SU-DHL-6 (cell line): ENCODE data around the gene TRAF3IP1.

ENCODE experiments used
- H2AFZ ChIP-seq: fragments of 200-600 bp; sonication (generic); 2 replicates; pipeline ENCODE4 v1.6.1; 2014; ENCODE audit warnings: low read depth, mild to moderate bottlenecking, moderate library complexity, mixed read lengths, antibody characterized with exemption, low read length; ENCODE audit not compliant: severe bottlenecking
- H3F3A ChIP-seq: fragments of 200-600 bp; shearing (Covaris generic); 2 replicates; pipeline ENCODE4 v1.6.0; 2016; ENCODE audit warnings: antibody characterized with exemption, mild to moderate bottlenecking; ENCODE audit not compliant: insufficient read depth
- H3K27ac ChIP-seq: fragments of 200-600 bp; sonication (generic); 2 replicates; pipeline ENCODE4 v1.5.1; 2016; ENCODE audit warnings: low read depth, mild to moderate bottlenecking, low read length, moderate library complexity, mixed read lengths
- H3K27me3 ChIP-seq: fragments of 200-600 bp; sonication (generic), shearing (Covaris generic); 2 replicates; pipeline ENCODE4 v1.6.0; 2014; ENCODE audit warnings: mild to moderate bottlenecking, low read length
- H3K36me3 ChIP-seq: fragments of 200-600 bp; sonication (generic); 2 replicates; pipeline ENCODE4 v1.6.1; 2014; ENCODE audit warnings: mild to moderate bottlenecking, low read length, mixed read lengths
- H3K4me2 ChIP-seq: fragments of 300-600, 200-600 bp; shearing (Covaris generic), sonication (generic); 2 replicates; pipeline ENCODE4 v1.6.0; 2014; ENCODE audit warnings: low read length, low read depth, mild to moderate bottlenecking; ENCODE audit not compliant: poor library complexity, severe bottlenecking
- H3K4me3 ChIP-seq: fragments of 200-600 bp; sonication (generic); 2 replicates; pipeline ENCODE4 v1.5.1; 2014; ENCODE audit warnings: antibody characterized with exemption, low read length, mild to moderate bottlenecking, mixed read lengths; ENCODE audit not compliant: insufficient read depth, poor library complexity, severe bottlenecking
- H3K79me2 ChIP-seq: fragments of 200-600 bp; sonication (generic); 2 replicates; pipeline ENCODE4 v1.6.1; 2014; ENCODE audit warnings: mild to moderate bottlenecking, low read length, moderate library complexity; ENCODE audit not compliant: insufficient read depth
- H3K9ac ChIP-seq: fragments of 200-600 bp; sonication (generic); 2 replicates; pipeline ENCODE4 v1.7.0; 2014; ENCODE audit warnings: mild to moderate bottlenecking, low read length
- H3K9me2 ChIP-seq: fragments of 200-600 bp; sonication (generic); replicated peaks from 2 replicates; pipeline ENCODE4 v1.6.1; 2014; ENCODE audit warnings: low read length; ENCODE audit not compliant: insufficient read depth
- H3K9me3 ChIP-seq: fragments of 200-600 bp; sonication (generic); 2 replicates; pipeline ENCODE4 v1.6.1; 2014; ENCODE audit warnings: low read length, mixed read lengths; ENCODE audit not compliant: insufficient read depth
- H4K20me1 ChIP-seq: fragments of 200-600 bp; sonication (generic); 2 replicates; pipeline ENCODE4 v1.6.1; 2014; ENCODE audit warnings: low read depth, mild to moderate bottlenecking, antibody characterized with exemption, low read length, moderate library complexity, mixed read lengths
- EZH2phosphoT487 ChIP-seq: fragments of 200-600 bp; sonication (generic), shearing (Covaris generic); conservative IDR thresholded peaks from 2 replicates; pipeline ENCODE4 v1.6.1; 2018; ENCODE audit warnings: mild to moderate bottlenecking, antibody characterized with exemption, low read length, moderate library complexity, mixed read lengths
- TF ChIP-seq, protein P1 (sequence below): fragments of 200-600 bp; sonication (generic); IDR thresholded peaks from one replicate; pipeline ENCODE4 v1.5.1; 2017; ENCODE audit warnings: antibody characterized with exemption, mild to moderate bottlenecking, low read length, moderate library complexity; ENCODE audit not compliant: insufficient read depth, poor library complexity, severe bottlenecking

TRAF3IP1 gene

DNA sequence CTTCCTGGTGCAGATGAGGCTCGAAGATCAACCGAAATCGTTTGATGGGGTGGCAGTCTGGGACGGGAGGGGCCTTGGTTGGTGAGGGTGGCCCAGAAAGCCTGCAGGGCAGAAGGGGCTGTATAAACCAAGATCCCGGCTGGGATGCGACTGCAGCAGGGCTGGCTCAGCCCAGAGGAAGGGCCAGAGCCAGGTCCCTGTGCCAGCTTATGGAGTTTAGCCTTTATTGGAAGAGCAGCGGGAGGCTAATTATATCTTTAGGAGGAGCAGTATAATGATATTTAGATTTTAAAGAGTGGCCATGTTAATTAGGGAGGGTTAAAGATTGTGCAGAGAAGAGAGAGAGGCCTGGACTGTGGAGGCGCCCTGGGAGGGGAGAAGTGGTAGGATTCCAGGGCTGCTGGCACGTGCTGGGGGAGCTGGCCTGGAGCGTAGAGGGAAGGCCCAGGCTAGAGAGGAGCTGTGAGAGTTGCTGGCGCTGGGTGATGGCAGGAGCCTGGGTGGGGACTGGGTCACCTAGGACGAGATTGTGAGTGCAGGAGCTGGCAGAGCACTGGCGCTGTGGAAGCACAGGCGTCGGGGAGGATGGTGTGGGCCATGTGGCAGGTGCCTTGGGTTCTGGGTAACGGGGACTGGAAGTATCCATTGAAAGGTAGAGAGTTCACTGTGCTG lies 25.1 kb downstream of the TRAF3IP1 start:
- H3K27ac ChIP-seq = no peak overlapping the region
- H3K9ac ChIP-seq = no peak overlapping the region
- H4K20me1 ChIP-seq = no peaks in the 10 kb centered on the region
- no peak overlapping the region for H2AFZ ChIP-seq
- no peaks in the 10 kb centered on the region for H3K27me3 ChIP-seq
- no peak overlapping the region for H3K4me3 ChIP-seq
- no peaks in the 10 kb centered on the region for H3F3A ChIP-seq
- TF ChIP-seq, protein P1, sequence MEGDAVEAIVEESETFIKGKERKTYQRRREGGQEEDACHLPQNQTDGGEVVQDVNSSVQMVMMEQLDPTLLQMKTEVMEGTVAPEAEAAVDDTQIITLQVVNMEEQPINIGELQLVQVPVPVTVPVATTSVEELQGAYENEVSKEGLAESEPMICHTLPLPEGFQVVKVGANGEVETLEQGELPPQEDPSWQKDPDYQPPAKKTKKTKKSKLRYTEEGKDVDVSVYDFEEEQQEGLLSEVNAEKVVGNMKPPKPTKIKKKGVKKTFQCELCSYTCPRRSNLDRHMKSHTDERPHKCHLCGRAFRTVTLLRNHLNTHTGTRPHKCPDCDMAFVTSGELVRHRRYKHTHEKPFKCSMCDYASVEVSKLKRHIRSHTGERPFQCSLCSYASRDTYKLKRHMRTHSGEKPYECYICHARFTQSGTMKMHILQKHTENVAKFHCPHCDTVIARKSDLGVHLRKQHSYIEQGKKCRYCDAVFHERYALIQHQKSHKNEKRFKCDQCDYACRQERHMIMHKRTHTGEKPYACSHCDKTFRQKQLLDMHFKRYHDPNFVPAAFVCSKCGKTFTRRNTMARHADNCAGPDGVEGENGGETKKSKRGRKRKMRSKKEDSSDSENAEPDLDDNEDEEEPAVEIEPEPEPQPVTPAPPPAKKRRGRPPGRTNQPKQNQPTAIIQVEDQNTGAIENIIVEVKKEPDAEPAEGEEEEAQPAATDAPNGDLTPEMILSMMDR = no peak
- no peak for TF ChIP-seq EZH2phosphoT487
- H3K4me2 ChIP-seq = no peak overlapping the region
- no peaks in the 10 kb centered on the region for H3K9me3 ChIP-seq
- H3K79me2 ChIP-seq = no peaks in the 10 kb centered on the region
- H3K36me3 ChIP-seq = no peaks in the 10 kb centered on the region
- no peaks in the 10 kb centered on the region for H3K9me2 ChIP-seq

DNA sequence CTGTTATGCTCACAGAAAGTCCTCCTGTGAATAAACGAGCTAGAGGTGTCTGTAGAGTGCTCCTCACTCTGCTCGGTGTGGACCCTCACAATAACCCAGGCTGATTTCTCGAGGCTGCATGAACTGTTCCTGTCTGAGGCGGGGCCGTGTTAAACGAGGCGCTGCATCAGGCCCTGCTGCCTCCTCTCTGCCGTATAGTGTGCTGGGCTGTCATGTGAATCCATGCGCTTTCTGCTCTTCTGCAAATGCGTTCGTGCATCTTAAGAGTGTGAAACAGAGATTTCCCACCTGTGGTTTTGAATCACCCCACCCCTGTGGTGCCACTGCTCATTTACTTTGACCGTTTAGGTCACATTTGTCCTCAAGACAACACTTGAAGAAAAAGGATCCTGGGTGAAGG lies 26.2 kb downstream of the TRAF3IP1 start:
- Histone ChIP-seq H3K4me3 (no peak overlapping the region), H3K27ac (no peak overlapping the region), H3K9me3 (no peaks in the 10 kb centered on the region), H3K36me3 (no peaks in the 10 kb centered on the region), H3K4me2 (no peak overlapping the region), H3K79me2 (no peaks in the 10 kb centered on the region), H3F3A (no peaks in the 10 kb centered on the region), H4K20me1 (no peaks in the 10 kb centered on the region), H2AFZ (no peak overlapping the region), H3K9ac (no peak overlapping the region), H3K9me2 (no peaks in the 10 kb centered on the region), H3K27me3 (no peaks in the 10 kb centered on the region)
- no peak for TF ChIP-seq EZH2phosphoT487

DNA sequence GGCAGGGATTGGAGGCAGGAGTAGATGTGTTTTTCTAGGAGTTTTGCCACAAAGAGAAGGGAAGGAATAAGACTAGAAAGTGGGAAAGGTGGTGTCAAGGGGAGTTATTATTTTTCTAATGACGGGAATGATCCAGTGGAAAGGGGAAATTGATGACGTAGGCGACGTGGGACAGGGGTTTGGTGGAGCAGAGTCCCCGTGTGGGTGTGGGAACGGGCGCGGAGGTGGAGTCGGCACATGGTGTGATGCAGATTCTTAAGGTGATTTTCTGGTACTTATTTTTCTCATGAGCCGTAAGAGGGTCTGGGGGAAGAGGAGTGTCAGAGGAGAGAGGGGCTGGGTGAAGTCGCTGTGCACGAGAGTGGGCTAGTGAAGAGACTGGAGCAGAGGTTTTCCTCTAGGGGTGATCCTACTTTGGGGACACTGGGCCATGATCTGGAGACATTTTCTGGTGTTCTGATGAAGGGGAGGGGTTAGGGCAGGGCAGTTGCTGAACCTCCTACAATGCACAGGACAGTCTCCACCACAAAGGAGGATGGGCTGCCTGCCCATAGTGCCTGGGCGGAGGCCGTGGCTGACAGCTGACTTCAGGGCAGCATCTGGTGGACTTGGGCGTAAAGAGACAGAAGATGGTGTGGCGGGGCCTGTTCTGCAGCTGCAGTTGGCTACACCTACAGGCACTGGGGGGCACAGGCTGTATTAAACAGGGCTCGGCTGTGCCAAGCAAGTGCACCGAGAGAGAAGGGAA lies 30.0 kb downstream of the TRAF3IP1 start:
- Histone ChIP-seq H4K20me1 (no peaks in the 10 kb centered on the region), H3K36me3 (no peaks in the 10 kb centered on the region), H3K27me3 (no peaks in the 10 kb centered on the region), H3K79me2 (no peaks in the 10 kb centered on the region), H3K27ac (no peak overlapping the region), H3K4me3 (no peak overlapping the region), H3F3A (no peaks in the 10 kb centered on the region), H3K9ac (no peak overlapping the region), H2AFZ (no peak overlapping the region), H3K9me2 (no peaks in the 10 kb centered on the region), H3K4me2 (no peak overlapping the region), H3K9me3 (no peaks in the 10 kb centered on the region)
- TF ChIP-seq, protein P1 = no peak
- TF ChIP-seq EZH2phosphoT487 = no peak

DNA sequence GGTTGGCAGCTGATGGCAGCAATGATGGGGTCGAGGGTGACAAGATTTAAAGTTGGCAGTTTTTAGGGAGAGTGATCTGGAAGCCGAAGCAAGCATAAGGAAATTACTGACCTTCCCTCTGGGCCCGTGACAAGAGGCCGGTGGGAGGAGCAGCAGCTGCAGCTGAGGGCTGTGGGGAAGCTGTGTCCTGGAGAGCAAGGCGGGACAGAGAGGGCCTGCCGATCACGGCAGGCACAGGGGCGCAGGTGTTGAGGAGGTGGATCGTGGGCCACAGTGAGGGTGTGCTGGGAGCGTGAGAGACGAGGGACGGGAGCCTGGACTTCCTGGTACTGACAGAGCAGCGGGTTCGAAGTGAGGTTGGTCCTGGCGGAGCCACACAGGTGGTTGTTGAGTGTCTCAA lies 31.0 kb downstream of the TRAF3IP1 start:
- H3K4me3 ChIP-seq = no peak overlapping the region
- H3F3A ChIP-seq = no peaks in the 10 kb centered on the region
- TF ChIP-seq, protein P1 = no peak
- no peak for TF ChIP-seq EZH2phosphoT487
- no peaks in the 10 kb centered on the region for H4K20me1 ChIP-seq
- no peak overlapping the region for H3K9ac ChIP-seq
- no peak overlapping the region for H3K27ac ChIP-seq
- no peaks in the 10 kb centered on the region for H3K9me3 ChIP-seq
- H3K79me2 ChIP-seq = no peaks in the 10 kb centered on the region
- no peak overlapping the region for H3K4me2 ChIP-seq
- H3K9me2 ChIP-seq = no peaks in the 10 kb centered on the region
- H3K36me3 ChIP-seq = no peaks in the 10 kb centered on the region
- H3K27me3 ChIP-seq = no peaks in the 10 kb centered on the region
- no peak overlapping the region for H2AFZ ChIP-seq
